SU-DHL-6 (cell line): ENCODE data around the gene COL4A2.

Experiments used
- H2AFZ ChIP-seq: fragments of 200-600 bp; sonication (generic); 2 replicates; pipeline ENCODE4 v1.6.1; 2014; ENCODE audit warnings: low read depth, mild to moderate bottlenecking, moderate library complexity, mixed read lengths, antibody characterized with exemption, low read length; ENCODE audit not compliant: severe bottlenecking
- H3F3A ChIP-seq: fragments of 200-600 bp; shearing (Covaris generic); 2 replicates; pipeline ENCODE4 v1.6.0; 2016; ENCODE audit warnings: antibody characterized with exemption, mild to moderate bottlenecking; ENCODE audit not compliant: insufficient read depth
- H3K27ac ChIP-seq: fragments of 200-600 bp; sonication (generic); 2 replicates; pipeline ENCODE4 v1.5.1; 2016; ENCODE audit warnings: low read depth, mild to moderate bottlenecking, low read length, moderate library complexity, mixed read lengths
- H3K27me3 ChIP-seq: fragments of 200-600 bp; sonication (generic), shearing (Covaris generic); 2 replicates; pipeline ENCODE4 v1.6.0; 2014; ENCODE audit warnings: mild to moderate bottlenecking, low read length
- H3K36me3 ChIP-seq: fragments of 200-600 bp; sonication (generic); 2 replicates; pipeline ENCODE4 v1.6.1; 2014; ENCODE audit warnings: mild to moderate bottlenecking, low read length, mixed read lengths
- H3K4me2 ChIP-seq: fragments of 300-600, 200-600 bp; shearing (Covaris generic), sonication (generic); 2 replicates; pipeline ENCODE4 v1.6.0; 2014; ENCODE audit warnings: low read length, low read depth, mild to moderate bottlenecking; ENCODE audit not compliant: poor library complexity, severe bottlenecking
- H3K4me3 ChIP-seq: fragments of 200-600 bp; sonication (generic); 2 replicates; pipeline ENCODE4 v1.5.1; 2014; ENCODE audit warnings: antibody characterized with exemption, low read length, mild to moderate bottlenecking, mixed read lengths; ENCODE audit not compliant: insufficient read depth, poor library complexity, severe bottlenecking
- H3K79me2 ChIP-seq: fragments of 200-600 bp; sonication (generic); 2 replicates; pipeline ENCODE4 v1.6.1; 2014; ENCODE audit warnings: mild to moderate bottlenecking, low read length, moderate library complexity; ENCODE audit not compliant: insufficient read depth
- H3K9ac ChIP-seq: fragments of 200-600 bp; sonication (generic); 2 replicates; pipeline ENCODE4 v1.7.0; 2014; ENCODE audit warnings: mild to moderate bottlenecking, low read length
- H3K9me2 ChIP-seq: fragments of 200-600 bp; sonication (generic); replicated peaks from 2 replicates; pipeline ENCODE4 v1.6.1; 2014; ENCODE audit warnings: low read length; ENCODE audit not compliant: insufficient read depth
- H3K9me3 ChIP-seq: fragments of 200-600 bp; sonication (generic); 2 replicates; pipeline ENCODE4 v1.6.1; 2014; ENCODE audit warnings: low read length, mixed read lengths; ENCODE audit not compliant: insufficient read depth
- H4K20me1 ChIP-seq: fragments of 200-600 bp; sonication (generic); 2 replicates; pipeline ENCODE4 v1.6.1; 2014; ENCODE audit warnings: low read depth, mild to moderate bottlenecking, antibody characterized with exemption, low read length, moderate library complexity, mixed read lengths
- CTCF ChIP-seq: fragments of 200-600 bp; sonication (generic); IDR thresholded peaks from one replicate; pipeline ENCODE4 v1.5.1; 2017; ENCODE audit warnings: antibody characterized with exemption, mild to moderate bottlenecking, low read length, moderate library complexity; ENCODE audit not compliant: insufficient read depth, poor library complexity, severe bottlenecking
- EZH2phosphoT487 ChIP-seq: fragments of 200-600 bp; sonication (generic), shearing (Covaris generic); conservative IDR thresholded peaks from 2 replicates; pipeline ENCODE4 v1.6.1; 2018; ENCODE audit warnings: mild to moderate bottlenecking, antibody characterized with exemption, low read length, moderate library complexity, mixed read lengths

Gene COL4A2

DNA sequence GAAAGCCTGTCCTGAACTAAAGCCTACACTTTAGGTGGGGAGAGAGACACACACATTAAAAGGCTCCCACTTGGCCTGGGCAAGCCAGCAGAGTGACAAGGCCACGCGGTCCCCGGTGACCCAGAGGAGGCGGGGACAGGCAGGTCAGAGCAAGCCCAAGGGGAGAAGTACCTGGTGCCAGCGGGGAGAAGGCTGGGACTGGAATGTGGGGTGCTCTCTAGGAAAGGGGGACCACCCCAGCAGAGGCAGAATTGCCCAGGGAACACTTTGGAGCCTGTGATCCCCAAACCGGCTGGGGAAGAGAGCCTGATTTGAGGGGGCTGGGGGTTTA lies 172.1 kb downstream of the COL4A2 start:
- Histone ChIP-seq H3F3A (no peaks in the 10 kb centered on the region), H3K27ac (no peak overlapping the region), H3K4me3 (no peak overlapping the region), H3K79me2 (no peaks in the 10 kb centered on the region), H3K36me3 (no peaks in the 10 kb centered on the region), H3K9me3 (no peaks in the 10 kb centered on the region), H3K4me2 (no peak overlapping the region), H4K20me1 (no peaks in the 10 kb centered on the region), H3K9ac (no peak overlapping the region), H3K27me3 (no peaks in the 10 kb centered on the region), H2AFZ (no peak overlapping the region), H3K9me2 (no peaks in the 10 kb centered on the region)
- TF ChIP-seq EZH2phosphoT487 (no peak), CTCF (no peak)

DNA sequence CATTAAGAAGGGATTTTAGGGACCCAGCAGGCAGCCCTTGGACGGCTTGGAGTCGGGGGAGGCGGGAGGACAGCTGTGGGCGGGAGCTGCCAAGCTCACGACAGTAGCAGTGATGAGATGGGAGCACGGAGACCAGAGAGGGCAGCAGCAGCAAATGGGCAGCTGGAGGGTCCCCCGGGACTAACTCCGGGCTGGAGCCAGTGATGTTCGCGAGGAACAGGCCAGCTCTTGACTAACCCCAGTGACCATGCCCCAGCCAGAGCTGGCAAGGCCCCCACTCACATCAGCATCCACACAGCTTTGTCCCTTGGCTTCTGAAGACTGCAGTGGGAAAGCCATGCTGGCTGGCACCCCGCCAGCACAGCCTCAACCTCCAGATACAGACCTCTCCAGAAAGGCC lies 172.6 kb downstream of the COL4A2 start:
- TF ChIP-seq EZH2phosphoT487 (no peak), CTCF (no peak)
- H3K9me2 ChIP-seq: no peaks in the 10 kb centered on the region
- H3K4me3 ChIP-seq: no peak overlapping the region
- H3F3A ChIP-seq: no peaks in the 10 kb centered on the region
- H4K20me1 ChIP-seq: no peaks in the 10 kb centered on the region
- H3K36me3 ChIP-seq: no peaks in the 10 kb centered on the region
- H3K27me3 ChIP-seq: no peaks in the 10 kb centered on the region
- no peaks in the 10 kb centered on the region for H3K9me3 ChIP-seq
- H3K4me2 ChIP-seq: no peak overlapping the region
- no peaks in the 10 kb centered on the region for H3K79me2 ChIP-seq
- no peak overlapping the region for H3K27ac ChIP-seq
- no peak overlapping the region for H2AFZ ChIP-seq
- no peak overlapping the region for H3K9ac ChIP-seq

DNA sequence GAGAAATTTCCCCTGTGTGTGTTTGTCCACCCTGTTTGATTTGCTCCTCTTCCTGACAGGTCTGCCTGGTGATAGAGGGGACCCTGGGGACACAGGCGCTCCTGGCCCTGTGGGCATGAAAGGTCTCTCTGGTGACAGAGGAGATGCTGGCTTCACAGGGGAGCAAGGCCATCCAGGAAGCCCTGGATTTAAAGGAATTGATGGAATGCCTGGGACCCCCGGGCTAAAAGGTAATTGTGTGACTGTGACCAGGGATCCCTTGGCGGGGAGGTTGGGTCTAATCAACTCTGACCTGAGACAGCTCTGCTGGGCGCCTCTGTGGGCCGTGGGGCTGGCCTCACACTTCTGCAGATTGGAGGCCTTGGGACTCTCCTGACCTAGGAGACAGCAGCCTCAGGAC lies 173.1 kb downstream of the COL4A2 start:
- no peak overlapping the region for H3K4me3 ChIP-seq
- no peaks in the 10 kb centered on the region for H3K36me3 ChIP-seq
- H3K27me3 ChIP-seq: no peaks in the 10 kb centered on the region
- H4K20me1 ChIP-seq: no peaks in the 10 kb centered on the region
- no peaks in the 10 kb centered on the region for H3F3A ChIP-seq
- no peaks in the 10 kb centered on the region for H3K9me3 ChIP-seq
- no peak overlapping the region for H2AFZ ChIP-seq
- no peaks in the 10 kb centered on the region for H3K79me2 ChIP-seq
- TF ChIP-seq EZH2phosphoT487: no peak
- no peak overlapping the region for H3K27ac ChIP-seq
- H3K4me2 ChIP-seq: no peak overlapping the region
- no peaks in the 10 kb centered on the region for H3K9me2 ChIP-seq
- no peak overlapping the region for H3K9ac ChIP-seq

GRCh38 chr13:110483386-110483968 lies 176.4 kb downstream of the COL4A2 start:
- Histone ChIP-seq H3K27ac (no peak overlapping the region), H3K4me2 (no peak overlapping the region), H3K9me3 (no peaks in the 10 kb centered on the region), H3K27me3 (no peaks in the 10 kb centered on the region), H3K9me2 (no peaks in the 10 kb centered on the region), H3K4me3 (no peak overlapping the region), H4K20me1 (no peaks in the 10 kb centered on the region), H2AFZ (no peak overlapping the region), H3K79me2 (no peaks in the 10 kb centered on the region), H3F3A (no peaks in the 10 kb centered on the region), H3K36me3 (no peaks in the 10 kb centered on the region), H3K9ac (no peak overlapping the region)
- TF ChIP-seq EZH2phosphoT487 (no peak), CTCF (no peak)
